Astrocyte (in vitro differentiated cells and primary cell): ENCODE data around the gene CEP128.

Experiments
- EZH2 ChIP-seq: IDR thresholded peaks from 2 replicates; pipeline ENCODE4 v1.6.1; 2012; ENCODE audit warnings: mild to moderate bottlenecking, low read length, inconsistent platforms; ENCODE audit not compliant: insufficient read depth
- TF ChIP-seq, protein P1 (sequence below): IDR thresholded peaks from 2 replicates; pipeline ENCODE4 v1.5.1; 2011; ENCODE audit warnings: low read depth, mild to moderate bottlenecking, inconsistent platforms, low read length, moderate library complexity; ENCODE audit not compliant: insufficient read depth

- TF ChIP-seq, protein P1, sequence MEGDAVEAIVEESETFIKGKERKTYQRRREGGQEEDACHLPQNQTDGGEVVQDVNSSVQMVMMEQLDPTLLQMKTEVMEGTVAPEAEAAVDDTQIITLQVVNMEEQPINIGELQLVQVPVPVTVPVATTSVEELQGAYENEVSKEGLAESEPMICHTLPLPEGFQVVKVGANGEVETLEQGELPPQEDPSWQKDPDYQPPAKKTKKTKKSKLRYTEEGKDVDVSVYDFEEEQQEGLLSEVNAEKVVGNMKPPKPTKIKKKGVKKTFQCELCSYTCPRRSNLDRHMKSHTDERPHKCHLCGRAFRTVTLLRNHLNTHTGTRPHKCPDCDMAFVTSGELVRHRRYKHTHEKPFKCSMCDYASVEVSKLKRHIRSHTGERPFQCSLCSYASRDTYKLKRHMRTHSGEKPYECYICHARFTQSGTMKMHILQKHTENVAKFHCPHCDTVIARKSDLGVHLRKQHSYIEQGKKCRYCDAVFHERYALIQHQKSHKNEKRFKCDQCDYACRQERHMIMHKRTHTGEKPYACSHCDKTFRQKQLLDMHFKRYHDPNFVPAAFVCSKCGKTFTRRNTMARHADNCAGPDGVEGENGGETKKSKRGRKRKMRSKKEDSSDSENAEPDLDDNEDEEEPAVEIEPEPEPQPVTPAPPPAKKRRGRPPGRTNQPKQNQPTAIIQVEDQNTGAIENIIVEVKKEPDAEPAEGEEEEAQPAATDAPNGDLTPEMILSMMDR = no peak
- no peak for TF ChIP-seq EZH2
Observed at GRCh38 chr14:80901822-80902221, 39.7 kb downstream of the CEP128 start.
